ENCODE measurements around the gene GNPTAB. TPM values are rescaled to one million over a fixed set of nuclear protein-coding genes. Genes with fewer than 3 reads are reported as not detected.

Gene GNPTAB
- total and polyA plus RNA-seq, 7 donors: 10.3 to 36.1 (median 15.3) TPM

- H3K27me3 ChIP-seq (ENCODE audit: insufficient read depth in 3 of 3, low read length in 2 of 3): no peaks in the 10 kb centered on the region
- peak overlapping the region; percentile 97 for H3K27ac ChIP-seq
- DNase-seq (no peak), ATAC-seq (no peak)
- intact Hi-C loops (cut with DNase I): loop anchor here in 1 of 2 donors (10.0 kb wide), 2 partner anchors 204 to 294 kb away; partner anchors contain the start of gene ARL1
- H3K9me3 ChIP-seq: peaks cover 5% of the 10 kb centered on the region
- H3K36me3 ChIP-seq (ENCODE audit: insufficient read depth in 1 of 2, low read depth in 1 of 2): no peaks in the 10 kb centered on the region
- no peak for TF ChIP-seq CTCF (IDR thresholded peaks at IDR 0.05)
- H3K4me3 ChIP-seq: peak overlapping the region; percentile 96
- peaks cover 49% of the 10 kb centered on the region for H3K4me1 ChIP-seq
- WGBS, 3 donors: 49 to 74% (median 54%) methylated on average over 12 of the region's 12 CpGs
Measured at GRCh38 chr12:101698800-101699347, 131.9 kb downstream of the GNPTAB start.

- peak; percentile 70 to 84 for DNase-seq
- H3K27me3 ChIP-seq (ENCODE audit: insufficient read depth in 3 of 3, low read length in 2 of 3): no peaks in the 10 kb centered on the region
- WGBS, 3 donors: 0% methylated on average over 46 to 67 of the region's 67 CpGs
- H3K9me3 ChIP-seq: peaks cover 5% of the 10 kb centered on the region
- intact Hi-C loops (cut with DNase I): loop anchor here in 1 of 2 donors (10.0 kb wide), 2 partner anchors 203 to 293 kb away; partner anchors contain the start of gene ARL1
- peaks cover 49% of the 10 kb centered on the region for H3K4me1 ChIP-seq
- no peaks in the 10 kb centered on the region for H3K36me3 ChIP-seq (ENCODE audit: insufficient read depth in 1 of 2, low read depth in 1 of 2)
- no peak for TF ChIP-seq CTCF (IDR thresholded peaks at IDR 0.05)
- peak overlapping the region; percentile 97 for H3K27ac ChIP-seq
- peak overlapping the region; percentile 96 for H3K4me3 ChIP-seq
- ATAC-seq: peak; percentile 50 to 60 (median 54)
Measured at GRCh38 chr12:101697930-101698799, 132.6 kb downstream of the GNPTAB start.

- H3K9me3 ChIP-seq: peaks cover 5% of the 10 kb centered on the region
- peak within 1 kb of the TSS; percentile 96 for H3K4me3 ChIP-seq
- intact Hi-C loops (cut with DNase I): loop anchor here in 1 of 2 donors (10.0 kb wide), 2 partner anchors 203 to 293 kb away; partner anchors contain the start of gene ARL1
- DNase-seq: peak; percentile 80 to 90
- TF ChIP-seq CTCF (IDR thresholded peaks at IDR 0.05): no peak
- peaks cover 45% of the 10 kb centered on the region for H3K4me1 ChIP-seq
- H3K27me3 ChIP-seq (ENCODE audit: insufficient read depth in 3 of 3, low read length in 2 of 3): no peaks in the 10 kb centered on the region
- peak within 1 kb of the TSS; percentile 97 for H3K27ac ChIP-seq
- no peaks in the 10 kb centered on the region for H3K36me3 ChIP-seq (ENCODE audit: insufficient read depth in 1 of 2, low read depth in 1 of 2)
- 0% methylated on average over 57 to 80 of the region's 80 CpGs for WGBS, 3 donors
- ATAC-seq: peak; percentile 68 to 77 (median 74)
Measured at GRCh38 chr12:101697197-101697929, 133.4 kb downstream of the GNPTAB start, which contains the start of gene CHPT1. CHPT1 (plus strand) TSS chr12:101697640; CDS start chr12:101697862, 222 bp downstream.

GRCh38 chr12:101696251-101697196, 134.2 kb downstream of the GNPTAB start:
- peak; percentile 81 to 87 (median 83) for ATAC-seq
- H3K36me3 ChIP-seq (ENCODE audit: insufficient read depth in 1 of 2, low read depth in 1 of 2): no peaks in the 10 kb centered on the region
- peaks cover 36% of the 10 kb centered on the region for H3K4me1 ChIP-seq
- TF ChIP-seq CTCF (IDR thresholded peaks at IDR 0.05): no peak
- intact Hi-C loops (cut with DNase I): loop anchor here in 1 of 2 donors (10.0 kb wide), 2 partner anchors 202 to 292 kb away; partner anchors contain the start of gene ARL1
- peak; percentile 67 to 84 for DNase-seq
- H3K9me3 ChIP-seq: peaks cover 5% of the 10 kb centered on the region
- 21 to 27% (median 22%) methylated on average over 18 of the region's 18 CpGs for WGBS, 3 donors
- H3K27ac ChIP-seq: peak overlapping the region; percentile 97
- H3K4me3 ChIP-seq: peak overlapping the region; percentile 96
- H3K27me3 ChIP-seq (ENCODE audit: insufficient read depth in 3 of 3, low read length in 2 of 3): no peaks in the 10 kb centered on the region
